ENCODE measurements around the gene SLC39A1.

Gene SLC39A1

DNA sequence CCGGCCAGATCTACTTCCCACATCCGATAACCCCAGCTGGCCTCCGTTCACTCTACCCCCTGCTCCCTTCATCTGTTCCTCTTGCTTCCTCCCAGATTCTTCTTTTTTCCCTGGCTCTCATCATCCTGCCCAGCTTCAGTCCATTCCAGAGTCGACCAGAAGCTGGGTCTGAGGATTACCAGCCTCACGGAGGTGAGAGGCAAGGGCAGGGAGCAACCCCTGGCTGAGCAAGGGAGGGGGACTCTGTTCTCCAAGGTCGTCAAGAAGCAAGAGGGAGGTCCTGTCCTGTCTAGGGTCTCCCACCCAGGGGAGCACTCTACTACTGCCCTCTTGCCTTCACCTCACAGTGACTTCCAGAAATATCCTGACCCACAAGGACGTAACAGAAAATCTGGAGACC is 10.2 kb upstream of the SLC39A1 start:
- no peak for DNase-seq

DNA sequence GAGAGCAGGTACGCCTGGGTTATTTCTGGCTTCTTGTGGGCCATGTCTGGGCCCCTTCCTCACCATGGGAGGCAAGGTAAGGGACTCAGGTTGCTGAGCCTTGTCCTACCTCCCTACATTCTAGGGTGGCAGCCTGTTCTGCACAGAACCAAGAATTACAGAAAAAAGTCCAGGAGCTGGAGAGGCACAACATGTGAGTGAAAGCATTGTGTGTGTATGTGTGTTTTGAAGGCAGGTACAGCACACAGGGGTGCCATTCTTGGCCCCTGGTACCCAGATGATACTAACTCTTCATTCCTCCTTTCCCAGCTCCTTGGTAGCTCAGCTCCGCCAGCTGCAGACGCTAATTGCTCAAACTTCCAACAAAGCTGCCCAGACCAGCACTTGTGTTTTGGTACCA is 9.7 kb upstream of the SLC39A1 start:
- no peak for DNase-seq

DNA sequence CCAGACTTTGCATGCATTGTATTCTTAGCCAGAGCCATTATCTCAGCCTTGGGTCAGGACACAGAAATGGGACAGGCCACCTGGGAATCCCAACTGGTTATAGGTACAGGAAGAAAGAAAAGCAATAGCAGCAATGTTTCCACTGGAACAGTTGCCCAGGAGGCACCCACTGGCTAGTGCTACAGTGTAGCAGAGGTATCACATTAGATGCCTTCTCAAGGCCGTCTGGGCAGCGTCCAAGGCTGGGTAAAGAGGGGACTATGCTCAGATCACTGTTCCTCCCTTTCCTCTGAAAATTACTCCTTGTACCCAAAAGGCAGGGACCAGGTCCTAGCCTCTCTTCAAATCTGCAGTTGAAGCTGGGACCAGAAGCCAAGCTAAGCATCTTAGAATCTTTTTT is 7.0 kb upstream of the SLC39A1 start:
- DNase-seq = no peak

DNA sequence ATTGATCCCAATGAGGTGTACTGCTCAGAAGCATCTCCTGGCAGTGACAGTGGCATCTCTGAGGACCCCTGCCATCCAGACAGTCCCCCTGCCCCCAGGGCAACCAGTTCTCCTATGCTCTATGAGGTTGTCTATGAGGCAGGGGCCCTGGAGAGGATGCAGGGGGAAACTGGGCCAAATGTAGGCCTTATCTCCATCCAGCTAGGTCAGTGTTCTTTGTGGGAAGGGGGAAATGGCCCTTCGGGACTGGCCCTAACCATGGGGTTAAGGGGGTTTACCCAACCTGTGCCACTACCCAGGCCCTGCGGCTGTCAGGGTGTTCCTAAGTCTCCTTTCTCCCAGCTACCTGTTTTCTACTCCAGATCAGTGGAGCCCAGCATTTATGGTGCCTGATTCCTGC is 5.6 kb upstream of the SLC39A1 start:
- DNase-seq = no peak

DNA sequence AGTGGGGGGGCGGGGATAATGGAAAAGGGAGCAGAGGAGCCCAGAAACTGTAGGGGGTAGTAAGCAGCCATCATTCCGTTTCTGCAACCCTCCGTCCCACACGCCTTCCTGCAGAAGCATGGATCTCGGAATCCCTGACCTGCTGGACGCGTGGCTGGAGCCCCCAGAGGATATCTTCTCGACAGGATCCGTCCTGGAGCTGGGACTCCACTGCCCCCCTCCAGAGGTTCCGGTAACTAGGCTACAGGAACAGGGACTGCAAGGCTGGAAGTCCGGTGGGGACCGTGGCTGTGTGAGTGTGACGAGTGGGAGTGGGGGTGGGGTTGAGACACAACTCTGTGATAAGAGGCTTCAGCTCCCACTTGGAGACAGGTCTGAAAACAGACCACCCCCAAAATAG is 5.1 kb upstream of the SLC39A1 start:
- DNase-seq = no peak

DNA sequence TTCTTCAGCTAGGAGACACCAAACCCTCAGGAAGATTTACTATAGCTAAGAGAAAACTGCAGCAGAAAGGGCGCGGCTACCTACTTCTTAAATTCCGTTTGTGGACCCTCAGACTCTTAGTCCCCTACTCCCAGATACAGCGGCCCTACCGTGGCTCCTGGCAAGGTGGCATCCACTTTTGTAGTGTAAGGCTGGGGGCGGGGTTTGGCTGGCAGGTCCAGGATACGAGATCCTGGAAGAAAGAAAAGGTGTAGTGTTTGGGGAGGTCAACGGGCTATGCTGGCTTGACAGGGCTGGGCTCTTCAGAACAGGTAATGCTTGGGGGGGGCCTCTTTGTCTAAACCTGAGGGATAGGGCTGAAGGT is 4.6 kb upstream of the SLC39A1 start:
- no peak for DNase-seq

DNA sequence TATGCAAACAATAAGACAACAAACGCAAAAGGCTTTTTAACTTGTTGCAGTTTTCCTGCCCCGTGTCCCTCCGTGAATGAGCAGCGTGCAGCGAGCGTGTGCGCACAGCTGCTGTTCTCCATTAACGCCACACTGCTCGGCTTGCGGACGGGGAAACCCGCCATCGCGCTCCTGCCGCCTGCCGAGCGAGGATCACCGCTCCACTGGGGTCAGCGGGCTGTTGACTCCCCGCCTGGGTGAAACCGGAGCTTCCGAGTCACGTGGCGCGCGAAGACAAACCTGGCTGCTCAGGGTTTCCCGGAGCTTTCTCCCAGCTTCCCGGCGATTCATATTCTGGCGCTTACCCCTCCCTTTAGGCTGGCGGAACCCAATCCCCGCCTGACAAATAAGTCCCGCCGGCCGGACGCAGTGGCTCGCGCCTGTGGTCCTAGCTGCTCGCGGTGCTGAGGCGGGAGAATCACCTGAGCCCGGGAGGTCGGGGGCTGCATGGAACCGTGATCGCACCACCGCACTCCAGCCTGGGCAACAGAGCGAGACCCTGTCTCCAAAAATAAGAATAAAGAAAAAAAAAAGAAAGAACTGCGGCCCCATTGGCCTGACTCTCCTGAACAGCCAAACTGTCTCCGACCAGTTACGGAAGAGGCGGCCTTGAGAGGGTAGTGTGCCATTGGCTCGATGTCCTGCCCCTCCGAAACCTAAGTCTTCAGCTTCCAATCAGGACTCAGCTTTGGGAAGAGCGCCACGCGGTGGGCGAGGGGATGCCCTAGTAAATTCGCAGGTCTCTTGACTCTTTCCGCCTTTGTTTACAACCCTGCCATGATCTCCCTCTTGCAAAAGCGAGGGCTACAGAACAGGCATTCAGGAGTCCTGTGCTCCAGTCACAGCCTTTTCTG is 4.0 kb upstream of the SLC39A1 start, which contains the start of gene CREB3L4:
Gene CREB3L4 (plus strand): TSS at position 796 of the 893 bp plus-strand sequence. CDS start 624 bp downstream, outside the sequence.
- peak; percentile 99 for DNase-seq

DNA sequence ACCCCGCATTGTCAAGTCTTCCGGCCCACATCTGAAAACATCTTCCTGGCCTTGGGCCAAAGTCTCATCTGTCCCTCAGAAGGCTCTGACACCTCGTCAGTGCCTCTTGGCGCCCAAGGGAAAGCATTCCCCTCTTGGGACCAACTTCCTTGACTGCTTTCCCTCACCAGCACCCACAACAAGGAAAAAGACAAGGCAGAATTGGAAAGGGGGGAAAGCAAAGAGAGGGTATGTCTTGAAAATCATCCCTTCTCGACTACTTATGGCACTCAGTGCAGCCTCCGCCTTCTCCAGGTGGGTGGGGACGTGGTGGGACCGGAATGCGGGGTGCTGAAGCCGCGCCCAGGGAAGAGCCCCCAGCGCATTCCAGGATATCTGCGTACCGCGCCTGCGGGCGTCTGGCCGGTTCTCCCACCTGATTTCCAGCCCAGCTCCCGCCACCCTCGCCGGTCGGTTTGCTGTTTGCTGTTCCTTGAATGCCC is 554 bp upstream of the SLC39A1 start:
- DNase-seq = peak; percentile 46

DNA sequence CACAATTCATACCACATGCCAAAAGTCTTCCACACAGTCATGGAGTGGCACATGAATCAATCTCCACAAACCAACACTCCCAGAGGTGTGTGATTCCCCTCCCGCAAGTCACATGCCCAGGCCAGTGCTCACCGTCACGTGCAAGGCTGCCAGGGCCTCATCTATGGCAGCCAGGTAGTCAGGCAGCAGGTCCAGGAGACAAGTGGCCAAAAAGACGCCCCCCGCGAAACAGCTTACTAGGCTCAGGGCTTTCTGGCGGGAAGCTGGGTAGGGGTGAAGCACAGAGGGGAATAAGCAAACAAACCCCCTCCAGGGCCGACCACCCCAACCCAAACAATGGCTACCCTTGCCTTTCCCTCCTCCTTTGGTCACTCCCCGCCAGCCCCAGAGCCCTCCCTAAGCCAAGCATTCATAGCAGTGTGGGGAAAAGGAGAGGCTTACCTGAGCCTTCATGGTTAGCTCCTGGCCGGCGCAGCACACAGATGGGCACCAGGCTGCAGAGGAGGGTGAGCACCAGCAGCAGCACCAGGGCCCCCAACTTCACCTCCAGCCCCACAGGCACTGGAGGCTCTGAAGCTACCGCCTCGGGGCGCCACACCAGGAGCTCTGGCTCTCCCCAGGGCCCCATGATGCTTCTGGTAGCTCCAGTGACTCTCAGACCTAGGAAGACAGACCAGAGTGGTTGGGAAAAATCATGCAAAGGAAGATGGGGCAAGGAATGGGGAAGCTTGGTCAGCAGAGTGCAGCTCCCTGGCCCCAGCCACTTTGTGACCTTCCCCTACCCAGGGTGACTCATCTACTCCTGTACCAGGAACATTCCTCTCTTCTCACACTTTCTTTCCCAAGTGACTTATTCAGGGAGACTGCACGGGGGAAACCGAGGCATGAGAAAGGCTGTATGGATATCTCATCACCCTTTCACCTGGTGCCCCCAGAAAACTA is 978 bp downstream of the SLC39A1 start:
- no peak for DNase-seq

DNA sequence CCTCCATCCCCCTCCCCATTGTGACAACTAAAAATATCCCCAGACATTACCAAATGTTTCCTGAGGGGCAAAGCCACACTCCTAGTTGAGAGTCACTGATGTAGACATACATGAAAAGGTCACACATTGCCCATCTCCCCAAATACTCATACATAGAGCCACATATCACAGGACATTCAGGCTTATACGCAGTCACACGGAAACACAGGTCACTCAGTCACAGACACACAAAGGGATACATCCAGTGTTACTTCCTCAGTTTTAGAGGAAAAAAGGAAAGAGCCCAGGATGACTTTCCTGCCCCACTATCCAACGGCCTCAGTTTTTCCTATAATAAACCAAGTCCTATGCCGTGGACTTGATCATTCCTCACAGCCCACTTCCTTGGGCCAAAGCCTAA is 1.9 kb downstream of the SLC39A1 start:
- no peak for DNase-seq

DNA sequence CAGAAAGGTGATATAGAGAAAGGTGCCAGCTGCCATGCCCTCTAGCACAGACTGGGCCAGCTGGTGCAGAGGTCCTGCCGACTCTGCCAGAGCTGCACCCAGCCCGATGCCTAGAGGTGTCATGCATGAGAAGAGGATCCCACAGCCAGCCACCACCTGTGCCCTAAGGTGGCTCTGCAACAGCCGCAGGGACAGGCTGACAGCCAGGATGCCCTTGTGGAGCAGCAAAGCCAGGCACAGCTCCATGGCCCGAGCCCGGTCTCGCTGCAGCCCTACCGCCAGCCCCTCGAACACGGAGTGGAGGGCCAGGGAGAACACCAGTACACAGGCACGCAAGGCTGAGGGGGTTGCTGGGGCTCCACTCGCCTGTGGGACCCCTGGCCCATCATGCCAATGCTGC is 3.1 kb downstream of the SLC39A1 start:
- no peak for DNase-seq

DNA sequence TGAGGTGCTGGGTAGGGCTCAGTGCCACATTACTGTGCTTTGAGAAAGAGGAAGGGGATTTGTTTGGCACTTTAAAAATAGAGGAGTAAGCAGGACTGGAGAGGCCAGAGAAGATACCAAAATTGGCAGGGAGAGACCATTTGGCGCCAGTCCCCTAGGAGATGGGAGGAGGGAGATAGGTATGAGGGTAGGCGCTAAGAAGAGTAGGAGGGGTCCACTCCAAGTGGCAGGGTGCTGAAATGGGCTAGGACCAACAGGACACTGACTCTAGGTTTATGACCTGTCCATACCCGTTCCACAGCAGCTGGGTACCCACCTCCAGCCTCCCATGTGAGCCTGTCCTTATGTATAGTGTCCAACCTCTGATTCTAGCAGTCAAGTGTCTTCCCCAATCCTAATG is 3.9 kb downstream of the SLC39A1 start:
- peak; percentile 4 for DNase-seq

DNA sequence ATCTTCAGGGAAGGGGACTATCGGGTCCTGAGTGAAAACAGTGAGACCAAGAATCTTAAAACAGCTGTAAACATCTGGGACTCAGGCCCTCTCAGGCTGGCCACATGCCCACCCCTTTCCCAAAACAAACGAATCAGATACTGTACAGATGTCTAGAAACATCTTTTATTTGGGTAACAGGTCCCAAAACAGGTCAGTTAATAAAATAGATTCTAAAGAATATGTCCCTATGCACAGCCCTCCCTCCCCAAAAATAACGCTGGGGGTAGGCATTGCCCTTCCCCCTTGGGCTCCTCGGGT is 4.4 kb downstream of the SLC39A1 start:
- no peak for DNase-seq

DNA sequence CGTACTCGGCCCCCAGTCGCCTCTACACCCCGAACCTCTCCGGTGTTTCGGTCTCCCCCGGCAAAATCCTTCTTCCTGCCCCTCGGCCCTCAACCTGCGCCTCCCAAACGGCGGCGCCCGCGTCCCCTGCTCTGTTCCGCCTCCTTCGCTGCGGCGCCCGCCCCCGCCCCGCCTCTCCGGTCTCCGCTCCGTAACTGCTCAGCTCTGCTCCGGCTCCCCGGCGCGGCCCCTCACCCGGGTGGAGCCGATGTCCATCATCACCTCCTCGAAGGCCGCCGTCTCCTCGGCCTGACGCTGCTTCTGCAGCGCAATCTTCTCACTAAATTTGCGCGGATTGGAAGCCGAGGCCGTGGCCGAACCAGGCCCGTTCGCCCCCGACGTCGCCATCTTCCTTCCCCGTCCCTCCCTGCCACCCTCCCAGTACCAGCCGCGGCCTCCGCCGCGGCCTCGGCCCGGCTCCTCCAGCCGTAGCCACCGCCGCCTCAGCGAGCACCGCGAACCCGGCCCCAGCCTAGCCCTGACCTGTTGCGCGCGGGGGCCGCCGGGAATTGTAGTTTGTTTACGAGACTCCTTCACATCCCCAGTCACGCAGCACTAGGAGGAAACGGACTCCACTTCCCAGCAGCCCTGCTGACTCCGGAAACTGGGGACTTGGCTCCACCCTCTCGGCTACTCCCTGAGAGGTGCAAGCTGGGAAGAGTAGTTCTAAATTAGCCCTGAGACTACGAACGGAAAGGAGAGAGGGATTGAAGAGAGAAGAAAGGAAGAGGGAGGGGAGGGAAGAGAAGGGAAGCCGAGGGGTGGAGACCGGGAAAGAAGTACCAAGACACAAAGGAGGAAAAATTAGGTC is 5.0 kb downstream of the SLC39A1 start, which contains the start of gene CRTC2:
Gene CRTC2 (minus strand): TSS at position 502 of the 850 bp plus-strand sequence. CDS start 115 bp downstream, at position 387.
- DNase-seq = peak; percentile 99

DNA sequence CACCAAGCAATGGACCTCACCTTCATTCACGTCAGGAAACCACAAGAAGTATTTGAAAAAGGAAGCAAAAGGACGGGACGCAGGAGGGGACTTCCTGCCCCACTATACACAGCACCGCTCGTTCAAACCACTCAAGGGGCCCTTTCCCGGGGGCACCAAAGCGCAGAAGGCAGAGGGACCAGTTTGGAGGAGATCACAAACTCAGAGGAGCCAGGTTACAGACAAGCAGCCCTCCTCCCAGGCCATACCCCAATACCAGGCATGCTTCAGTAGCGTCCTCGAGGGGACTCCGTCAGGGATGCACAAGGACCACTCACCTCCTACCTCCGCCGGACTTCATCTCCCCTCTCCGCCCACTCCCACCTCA is 5.6 kb downstream of the SLC39A1 start:
- DNase-seq = no peak

DNA sequence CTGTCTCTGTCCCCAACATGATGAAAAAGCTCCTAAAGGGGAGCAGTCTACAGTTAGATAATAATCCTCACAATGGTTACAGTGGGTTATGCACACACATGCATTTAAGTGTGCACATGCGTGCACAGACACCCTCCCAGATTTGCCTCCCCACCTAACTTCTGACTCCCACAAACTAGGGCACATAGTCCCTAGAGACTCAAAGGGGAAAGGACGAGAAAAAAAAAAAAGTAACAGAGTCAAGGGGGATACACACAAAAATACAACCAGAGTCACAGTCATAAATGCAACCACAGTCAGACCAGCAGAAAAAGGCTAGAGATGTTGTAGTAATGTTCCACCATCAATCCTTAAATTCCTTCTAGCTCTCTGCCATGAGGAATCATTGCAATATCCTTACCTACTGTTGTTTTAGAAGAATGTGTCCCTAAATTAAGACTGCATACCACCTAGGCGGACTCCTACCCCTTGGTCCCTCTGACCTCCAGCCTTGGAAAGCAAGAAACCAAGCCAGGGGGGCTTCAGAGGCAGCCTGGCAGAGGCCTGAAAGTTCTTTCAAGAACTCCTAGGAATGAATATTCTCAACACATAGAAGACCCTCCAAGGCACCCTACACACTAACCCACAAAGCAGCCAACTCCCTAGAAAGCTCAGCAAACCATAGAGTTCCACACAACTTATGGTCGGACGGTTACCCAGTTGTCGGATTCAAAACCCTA is 6.2 kb downstream of the SLC39A1 start:
- DNase-seq = no peak

DNA sequence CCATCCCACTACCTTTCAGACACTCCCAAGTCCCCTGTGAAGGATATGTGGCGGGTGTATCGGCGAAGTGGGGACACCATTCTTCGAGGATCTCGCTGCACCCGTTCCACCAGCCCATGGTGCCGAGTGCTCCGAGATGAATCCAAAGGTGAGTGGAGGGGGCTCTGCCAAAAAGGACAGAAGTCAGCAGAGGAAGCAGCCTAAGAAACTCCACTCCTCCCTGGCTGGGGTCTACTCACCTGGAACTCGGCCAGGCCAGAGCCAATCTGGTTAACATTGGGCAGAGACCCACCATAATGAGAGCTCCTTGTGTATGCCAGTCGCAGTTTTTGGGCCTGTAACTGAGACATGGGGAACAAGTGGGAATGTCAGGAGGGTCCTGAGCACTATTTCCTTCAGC is 8.5 kb downstream of the SLC39A1 start:
- no peak for DNase-seq

DNA sequence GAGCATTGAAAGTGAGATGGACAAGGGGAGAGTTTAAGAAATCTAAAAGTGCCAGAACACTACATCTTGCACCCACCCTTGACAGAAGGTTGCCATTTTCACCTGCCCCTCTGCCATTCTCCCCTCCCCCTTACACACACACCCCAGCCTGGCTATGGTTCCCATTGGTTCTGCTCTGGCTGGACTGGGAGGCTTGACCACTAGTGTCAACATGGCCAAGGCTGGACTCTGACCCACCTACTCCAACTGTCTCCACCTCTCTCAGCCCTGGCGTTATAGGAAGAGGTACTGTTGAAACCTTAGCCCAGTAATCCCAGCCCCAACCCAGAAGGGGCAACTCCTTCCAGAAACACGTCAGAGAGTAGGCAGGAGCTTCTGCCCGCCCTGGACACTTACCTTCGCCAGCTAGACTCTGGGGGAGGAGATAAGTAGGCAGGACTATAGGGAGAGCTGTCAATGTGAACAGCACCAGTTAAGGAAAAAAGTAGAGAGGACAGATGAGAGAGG is 9.4 kb downstream of the SLC39A1 start:
- no peak for DNase-seq

DNA sequence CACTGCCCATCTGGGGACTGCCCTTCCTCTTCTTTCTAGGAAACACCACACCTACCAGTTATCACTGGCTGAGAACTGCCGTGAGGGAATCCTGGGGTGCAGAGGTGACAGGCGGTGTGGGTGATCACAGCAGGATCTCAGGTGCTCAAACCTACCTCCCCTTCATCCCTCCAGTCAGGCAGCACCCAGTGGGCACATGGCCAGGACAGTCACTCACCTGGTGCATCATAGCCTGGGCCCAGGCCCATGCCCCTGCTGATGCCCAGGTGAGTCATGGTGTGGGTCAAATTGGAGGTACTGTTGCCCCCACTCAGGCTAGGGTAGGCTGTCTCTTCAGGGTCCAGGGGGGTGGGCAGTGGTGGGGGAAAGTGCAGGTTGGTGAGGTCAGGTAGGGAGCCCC is 11.5 kb downstream of the SLC39A1 start:
- DNase-seq = no peak

DNA sequence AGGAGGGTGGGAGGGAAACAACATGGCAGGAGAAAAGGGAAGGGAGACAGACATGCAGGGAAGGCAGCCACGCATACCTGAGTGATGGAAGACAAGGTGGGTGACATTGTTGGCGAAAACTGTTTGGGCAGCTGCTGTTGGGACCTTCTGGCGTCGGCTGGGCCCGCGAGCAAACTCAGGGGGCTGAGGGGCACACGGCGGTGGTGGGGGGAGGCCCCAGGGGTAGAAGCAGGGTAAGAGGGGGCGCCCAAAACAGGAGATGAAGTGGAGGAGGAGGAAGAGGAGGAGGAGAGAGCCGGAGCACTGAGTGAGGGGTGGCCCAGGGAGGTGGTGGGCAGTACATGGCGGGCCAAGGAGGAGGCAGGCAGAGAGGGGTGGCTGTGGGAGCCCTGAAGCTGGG is 12.2 kb downstream of the SLC39A1 start:
- DNase-seq = no peak

DNA sequence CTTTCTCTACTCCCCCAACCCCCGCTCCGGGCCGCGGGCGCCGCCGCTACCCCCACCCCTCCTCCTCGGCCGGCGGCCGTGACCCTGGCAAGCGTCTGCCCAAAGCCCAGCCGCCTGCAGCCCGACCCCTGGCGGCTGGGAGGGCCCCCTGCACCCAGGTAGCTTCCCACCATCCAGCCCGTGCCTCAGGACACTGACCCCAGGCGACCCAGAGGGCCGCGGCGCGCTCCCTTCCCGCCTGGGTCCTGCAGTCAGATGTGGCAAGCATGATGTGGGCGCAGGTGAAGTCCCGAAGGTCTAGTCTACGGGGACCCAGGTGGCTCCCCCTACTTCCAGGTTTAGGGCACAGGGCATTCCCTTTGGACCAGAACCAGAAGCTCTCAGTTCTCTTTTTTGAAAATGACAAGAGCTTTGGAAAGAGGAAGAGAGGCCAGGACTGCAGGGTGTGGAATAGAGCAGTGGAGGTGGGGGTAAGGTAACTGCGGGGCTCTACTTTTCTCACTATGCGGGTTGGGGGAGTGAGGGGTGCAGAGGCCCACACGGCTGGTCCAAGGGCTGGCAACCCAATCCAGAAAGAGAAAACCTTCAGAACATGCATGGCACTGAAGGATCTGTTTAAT is 16.6 kb downstream of the SLC39A1 start, which contains the start of gene DENND4B:
Gene DENND4B (minus strand): TSS at position 97 of the 620 bp plus-strand sequence. CDS start 2,344 bp downstream, outside the sequence.
- DNase-seq = peak; percentile 70
